Measurements from ENCODE around the gene ERP44. TPM values are rescaled to one million over a fixed set of nuclear protein-coding genes. Genes with fewer than 3 reads are reported as not detected.
A peak's percentile ranks its signal among the peaks of the same experiment; 100 is the strongest.
"Not testable (repeated sequence)": the region's sequence is repeated elsewhere in the genome, so short reads cannot be mapped to it uniquely, and the experiment has no call there.

The ERP44 gene
- total RNA-seq = 18.2 TPM

- Histone ChIP-seq H3K4me3 (ENCODE audit: low read length) (peak within 1 kb of the TSS; percentile 98), H3K27me3 (ENCODE audit: insufficient read depth, low read length) (no peaks in the 10 kb centered on the region), H3K9me3 (ENCODE audit: low read depth, low read length) (no peaks in the 10 kb centered on the region), H3K4me1 (ENCODE audit: insufficient read depth, low read length) (peaks cover 24% of the 10 kb centered on the region)
Measured at GRCh38 chr9:100098887-100099721, at the start of gene ERP44, which contains the start of gene INVS. ERP44 (minus strand) TSS chr9:100099000; CDS start chr9:100098840, 160 bp downstream. INVS (plus strand) TSS chr9:100099243; CDS start chr9:100104522, 5,279 bp downstream.

- H3K9me3 ChIP-seq (ENCODE audit: low read depth, low read length); H3K4me1 ChIP-seq (ENCODE audit: insufficient read depth, low read length); H3K27me3 ChIP-seq (ENCODE audit: insufficient read depth, low read length); H3K4me3 ChIP-seq (ENCODE audit: low read length): not testable (repeated sequence)
Measured at GRCh38 chr9:100145976-100146375, 47.2 kb upstream of the ERP44 start.

- not testable (repeated sequence) for H3K9me3 ChIP-seq (ENCODE audit: low read depth, low read length); H3K4me3 ChIP-seq (ENCODE audit: low read length); H3K4me1 ChIP-seq (ENCODE audit: insufficient read depth, low read length); H3K27me3 ChIP-seq (ENCODE audit: insufficient read depth, low read length)
Measured at GRCh38 chr9:100145167-100145934, 46.6 kb upstream of the ERP44 start.

- not testable (repeated sequence) for H3K4me3 ChIP-seq (ENCODE audit: low read length); H3K4me1 ChIP-seq (ENCODE audit: insufficient read depth, low read length); H3K9me3 ChIP-seq (ENCODE audit: low read depth, low read length); H3K27me3 ChIP-seq (ENCODE audit: insufficient read depth, low read length)
Measured at GRCh38 chr9:100141862-100142261, 43.1 kb upstream of the ERP44 start.

- not testable (repeated sequence) for H3K4me1 ChIP-seq (ENCODE audit: insufficient read depth, low read length); H3K4me3 ChIP-seq (ENCODE audit: low read length); H3K9me3 ChIP-seq (ENCODE audit: low read depth, low read length); H3K27me3 ChIP-seq (ENCODE audit: insufficient read depth, low read length)
Measured at GRCh38 chr9:100140303-100140702, 41.5 kb upstream of the ERP44 start.

GRCh38 chr9:100136799-100137198 is 38.0 kb upstream of the ERP44 start:
- not testable (repeated sequence) for H3K4me1 ChIP-seq (ENCODE audit: insufficient read depth, low read length); H3K9me3 ChIP-seq (ENCODE audit: low read depth, low read length); H3K27me3 ChIP-seq (ENCODE audit: insufficient read depth, low read length); H3K4me3 ChIP-seq (ENCODE audit: low read length)

- no peaks in the 10 kb centered on the region for H3K9me3 ChIP-seq (ENCODE audit: low read depth, low read length)
- no peaks in the 10 kb centered on the region for H3K27me3 ChIP-seq (ENCODE audit: insufficient read depth, low read length)
- no peaks in the 10 kb centered on the region for H3K4me1 ChIP-seq (ENCODE audit: insufficient read depth, low read length)
- no peak overlapping the region for H3K4me3 ChIP-seq (ENCODE audit: low read length)
Measured at GRCh38 chr9:100134731-100135130, 35.9 kb upstream of the ERP44 start.

- Histone ChIP-seq H3K4me3 (ENCODE audit: low read length) (no peak overlapping the region), H3K27me3 (ENCODE audit: insufficient read depth, low read length) (no peaks in the 10 kb centered on the region), H3K9me3 (ENCODE audit: low read depth, low read length) (no peaks in the 10 kb centered on the region), H3K4me1 (ENCODE audit: insufficient read depth, low read length) (no peaks in the 10 kb centered on the region)
Measured at GRCh38 chr9:100131875-100132430, 33.2 kb upstream of the ERP44 start.

- H3K4me1 ChIP-seq (ENCODE audit: insufficient read depth, low read length) = no peaks in the 10 kb centered on the region
- no peaks in the 10 kb centered on the region for H3K27me3 ChIP-seq (ENCODE audit: insufficient read depth, low read length)
- no peak overlapping the region for H3K4me3 ChIP-seq (ENCODE audit: low read length)
- H3K9me3 ChIP-seq (ENCODE audit: low read depth, low read length) = no peaks in the 10 kb centered on the region
Measured at GRCh38 chr9:100131216-100131615, 32.4 kb upstream of the ERP44 start.

GRCh38 chr9:100129772-100130171 is 31.0 kb upstream of the ERP44 start:
- Histone ChIP-seq H3K9me3 (ENCODE audit: low read depth, low read length) (no peaks in the 10 kb centered on the region), H3K27me3 (ENCODE audit: insufficient read depth, low read length) (no peaks in the 10 kb centered on the region), H3K4me1 (ENCODE audit: insufficient read depth, low read length) (no peaks in the 10 kb centered on the region), H3K4me3 (ENCODE audit: low read length) (no peak overlapping the region)

GRCh38 chr9:100126423-100126822 is 27.6 kb upstream of the ERP44 start:
- Histone ChIP-seq H3K4me1 (ENCODE audit: insufficient read depth, low read length) (no peaks in the 10 kb centered on the region), H3K27me3 (ENCODE audit: insufficient read depth, low read length) (no peaks in the 10 kb centered on the region), H3K9me3 (ENCODE audit: low read depth, low read length) (no peaks in the 10 kb centered on the region), H3K4me3 (ENCODE audit: low read length) (no peak overlapping the region)

- no peaks in the 10 kb centered on the region for H3K4me1 ChIP-seq (ENCODE audit: insufficient read depth, low read length)
- no peaks in the 10 kb centered on the region for H3K9me3 ChIP-seq (ENCODE audit: low read depth, low read length)
- H3K27me3 ChIP-seq (ENCODE audit: insufficient read depth, low read length) = no peaks in the 10 kb centered on the region
- no peak overlapping the region for H3K4me3 ChIP-seq (ENCODE audit: low read length)
Measured at GRCh38 chr9:100125910-100126309, 27.1 kb upstream of the ERP44 start.

- Histone ChIP-seq H3K4me3 (ENCODE audit: low read length) (no peak overlapping the region), H3K4me1 (ENCODE audit: insufficient read depth, low read length) (no peaks in the 10 kb centered on the region), H3K9me3 (ENCODE audit: low read depth, low read length) (no peaks in the 10 kb centered on the region), H3K27me3 (ENCODE audit: insufficient read depth, low read length) (no peaks in the 10 kb centered on the region)
Measured at GRCh38 chr9:100125236-100125635, 26.4 kb upstream of the ERP44 start.

GRCh38 chr9:100120286-100120685 is 21.5 kb upstream of the ERP44 start:
- Histone ChIP-seq H3K4me3 (ENCODE audit: low read length) (no peak overlapping the region), H3K9me3 (ENCODE audit: low read depth, low read length) (no peaks in the 10 kb centered on the region), H3K4me1 (ENCODE audit: insufficient read depth, low read length) (no peaks in the 10 kb centered on the region), H3K27me3 (ENCODE audit: insufficient read depth, low read length) (no peaks in the 10 kb centered on the region)

- Histone ChIP-seq H3K4me3 (ENCODE audit: low read length) (no peak overlapping the region), H3K27me3 (ENCODE audit: insufficient read depth, low read length) (no peaks in the 10 kb centered on the region), H3K4me1 (ENCODE audit: insufficient read depth, low read length) (no peaks in the 10 kb centered on the region), H3K9me3 (ENCODE audit: low read depth, low read length) (no peaks in the 10 kb centered on the region)
Measured at GRCh38 chr9:100117316-100117715, 18.5 kb upstream of the ERP44 start.

All from mononuclear cell (primary cell).